GM18499 (cell line): ENCODE results near the gene TSHZ1.

ENCODE experiments used
- ATAC-seq: cut with Tn5 transposase; IDR thresholded peaks from one replicate; pipeline ENCODE4 v1.9.1; 2021; ENCODE audit warnings: moderate number of reproducible peaks; ENCODE audit not compliant: insufficient read depth, unreplicated experiment

TSHZ1 gene

GRCh38 chr18:75244351-75245313 is 34.0 kb downstream of the TSHZ1 start:
- no peak for ATAC-seq

- ATAC-seq: no peak
These were observed 36.4 kb downstream of the TSHZ1 start for GRCh38 chr18:75246721-75247610.

- peak; percentile 53 for ATAC-seq
These were observed 37.2 kb downstream of the TSHZ1 start for GRCh38 chr18:75247611-75248421.

GRCh38 chr18:75248426-75249174 is 38.0 kb downstream of the TSHZ1 start:
- ATAC-seq: no peak

GRCh38 chr18:75249175-75249518 is 38.5 kb downstream of the TSHZ1 start:
- no peak for ATAC-seq

- no peak for ATAC-seq
These were observed 39.3 kb downstream of the TSHZ1 start for GRCh38 chr18:75249672-75250470.

- no peak for ATAC-seq
These were observed 39.8 kb downstream of the TSHZ1 start for GRCh38 chr18:75250471-75250821.

GRCh38 chr18:75251466-75251865 is 40.9 kb downstream of the TSHZ1 start:
- no peak for ATAC-seq

GRCh38 chr18:75252136-75252535 is 41.5 kb downstream of the TSHZ1 start:
- no peak for ATAC-seq

GRCh38 chr18:75253043-75253442 is 42.4 kb downstream of the TSHZ1 start:
- ATAC-seq: no peak

- no peak for ATAC-seq
These were observed 43.2 kb downstream of the TSHZ1 start for GRCh38 chr18:75253784-75254183.

- ATAC-seq: no peak
These were observed 44.5 kb downstream of the TSHZ1 start for GRCh38 chr18:75255094-75255493.

- ATAC-seq: no peak
These were observed 45.8 kb downstream of the TSHZ1 start for GRCh38 chr18:75256376-75256775.

GRCh38 chr18:75257605-75258004 is 47.0 kb downstream of the TSHZ1 start:
- no peak for ATAC-seq

GRCh38 chr18:75261430-75262223 is 51.0 kb downstream of the TSHZ1 start:
- ATAC-seq: peak; percentile 82

GRCh38 chr18:75262511-75262910 is 51.9 kb downstream of the TSHZ1 start:
- no peak for ATAC-seq

- ATAC-seq: no peak
These were observed 53.6 kb downstream of the TSHZ1 start for GRCh38 chr18:75264195-75264594.

GRCh38 chr18:75264926-75265597 is 54.5 kb downstream of the TSHZ1 start:
- no peak for ATAC-seq
